ENCODE measurements around the gene TRMT13.
A peak's percentile ranks its signal among the peaks of the same experiment; 100 is the strongest.
"Not testable (repeated sequence)": the region's sequence is repeated elsewhere in the genome, so short reads cannot be mapped to it uniquely, and the experiment has no call there.

The TRMT13 gene

GRCh38 chr1:100164216-100164615, 31.3 kb downstream of the TRMT13 start:
- DNase-seq: no peak

DNA sequence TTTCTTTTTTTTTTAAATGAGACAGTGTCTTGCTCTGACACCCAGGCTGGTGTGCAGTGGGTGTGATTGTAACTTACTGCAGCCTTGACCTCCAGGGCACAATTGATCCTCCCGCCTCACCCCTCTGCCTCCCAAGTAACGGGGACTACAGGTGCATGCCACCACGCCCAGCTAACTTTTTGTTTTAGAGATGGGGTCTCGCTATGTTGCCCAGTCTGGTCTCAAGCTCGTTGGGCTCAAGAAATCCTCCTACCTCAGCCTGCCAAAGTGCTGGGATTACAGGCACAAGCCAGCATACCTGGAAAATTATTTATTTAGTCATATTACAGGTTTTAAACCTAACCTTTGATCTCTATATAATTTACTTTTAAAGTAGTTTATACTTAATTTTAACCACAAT, 31.7 kb downstream of the TRMT13 start:
- no peak for DNase-seq

DNA sequence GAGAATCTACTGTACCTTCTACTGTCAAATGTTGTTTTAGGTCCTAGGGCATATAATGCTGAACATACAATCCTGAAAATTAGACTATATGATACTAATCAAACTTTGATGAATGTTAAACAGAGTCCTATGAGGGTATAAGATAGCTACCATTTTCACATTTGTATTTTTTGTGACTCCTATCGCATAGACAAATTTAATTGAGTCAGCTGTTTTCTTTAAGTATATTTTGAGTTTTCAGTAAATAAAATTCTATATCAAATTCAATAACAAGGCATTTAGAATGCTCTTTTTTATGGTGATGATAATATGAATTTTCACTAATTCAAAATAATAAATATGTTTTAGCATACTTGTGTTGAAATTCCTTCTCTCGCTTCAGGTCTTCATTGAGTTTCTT, 35.1 kb downstream of the TRMT13 start:
- DNase-seq: no peak

GRCh38 chr1:100177295-100178041, 44.5 kb downstream of the TRMT13 start:
- DNase-seq: no peak

DNA sequence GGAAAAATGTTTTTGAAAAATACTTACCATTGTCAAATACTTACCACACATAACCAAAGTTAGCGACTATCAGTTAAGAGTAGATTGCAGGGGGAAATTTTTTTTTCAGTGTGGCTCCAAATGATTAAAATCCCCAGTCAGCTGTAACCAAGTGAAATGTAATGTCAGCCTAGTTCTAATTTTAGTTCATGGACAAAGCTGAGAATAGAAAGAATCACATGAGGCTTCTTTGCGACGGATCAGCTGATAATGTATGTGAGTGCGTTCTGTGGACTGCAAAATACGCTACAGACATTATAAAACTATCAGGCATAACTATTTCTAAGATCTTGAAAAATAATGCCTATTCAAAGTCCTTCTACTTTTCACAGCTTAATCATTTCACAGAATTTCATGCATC, 45.1 kb downstream of the TRMT13 start, which contains the start of gene LRRC39:
TSS of gene LRRC39 (minus strand) at position 166 of the 400 bp plus-strand sequence. CDS start 9,740 bp downstream, outside the sequence.
- DNase-seq: no peak

DNA sequence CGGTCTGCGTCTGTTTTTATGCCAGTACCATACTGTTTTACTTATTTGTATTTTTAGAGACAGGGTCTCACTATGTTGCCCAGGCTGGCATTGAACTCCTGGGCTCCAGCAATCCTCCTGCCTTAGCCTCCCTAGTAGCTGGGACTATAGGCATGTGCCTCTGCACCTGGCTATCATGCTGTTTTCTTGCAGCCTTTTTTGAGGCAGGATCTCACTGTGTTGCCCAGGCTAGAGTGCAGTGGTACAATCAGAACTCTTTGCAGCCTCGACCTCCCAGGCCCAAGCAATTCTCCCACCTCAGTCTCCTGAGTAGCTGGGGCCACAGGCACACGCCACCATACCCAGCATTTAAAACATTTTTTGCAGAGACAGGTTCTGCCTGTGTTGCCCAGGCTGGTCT, 50.4 kb downstream of the TRMT13 start:
- no peak for DNase-seq

- no peak for DNase-seq
Measured at GRCh38 chr1:100184536-100184935, 51.6 kb downstream of the TRMT13 start.

DNA sequence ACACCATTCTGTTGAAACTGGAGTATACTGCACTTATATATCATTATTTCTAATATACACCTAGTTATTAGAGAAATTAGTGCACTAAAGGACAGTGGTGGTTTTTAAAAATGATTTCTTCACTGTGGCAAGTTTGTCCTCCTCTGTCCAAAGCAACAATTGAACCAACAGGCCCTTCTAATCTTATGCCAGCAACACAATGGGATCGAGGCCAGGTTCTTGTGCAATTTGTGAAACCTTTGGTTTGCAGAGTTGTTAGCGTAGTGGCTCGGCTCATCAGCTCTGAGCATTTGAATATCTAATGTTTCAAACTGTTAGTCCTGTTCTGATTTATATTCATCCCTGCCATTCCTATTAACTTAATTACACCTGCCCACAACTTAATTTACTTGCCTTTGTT, 54.9 kb downstream of the TRMT13 start:
- DNase-seq: no peak

- peak; percentile 86 for DNase-seq
Measured at GRCh38 chr1:100188617-100189016, 55.7 kb downstream of the TRMT13 start.

- no peak for DNase-seq
Measured at GRCh38 chr1:100198596-100198995, 65.6 kb downstream of the TRMT13 start.

DNA sequence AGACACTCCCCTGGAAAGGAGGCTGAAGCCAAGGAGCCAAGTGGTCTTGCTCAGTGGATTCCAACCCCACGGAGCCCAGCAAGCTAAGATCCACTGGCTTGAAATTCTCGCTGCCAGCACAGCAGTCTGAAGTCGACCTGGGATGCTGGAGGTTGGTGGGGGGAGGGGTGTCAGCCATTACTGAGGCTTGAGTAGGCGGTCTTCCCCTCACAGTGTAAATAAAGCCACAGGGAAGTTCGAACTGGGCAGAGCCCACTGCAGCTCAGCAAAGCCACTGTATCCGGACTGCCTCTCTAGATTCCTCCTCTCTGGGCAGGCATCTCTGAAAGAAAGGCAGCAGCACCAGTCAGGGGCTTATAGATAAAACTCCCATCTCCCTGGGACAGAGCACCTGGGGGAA, 67.1 kb downstream of the TRMT13 start:
- DNase-seq: not testable (repeated sequence)

Measured in NCI-H1694 treated with DMSO at 0.1 percent for 48 hours (cell line).